Activated gamma-delta T cell treated with Interleukin-2 at 50 U/mL for 16 hours (primary cell): ENCODE data around the gene PDGFB.

Source experiments
- DNase-seq: peaks from one replicate; pipeline ENCODE4 v3.0.0-alpha.2; 2020

Gene PDGFB

GRCh38 chr22:39253435-39254070 is 8.8 kb upstream of the PDGFB start:
- DNase-seq, result no peak

- DNase-seq, result no peak
Observed at GRCh38 chr22:39252461-39253434, 8.0 kb upstream of the PDGFB start.

- DNase-seq, result no peak
Observed at GRCh38 chr22:39251762-39252460, 7.1 kb upstream of the PDGFB start.

- DNase-seq, result no peak
Observed at GRCh38 chr22:39250838-39251237, 6.1 kb upstream of the PDGFB start.

GRCh38 chr22:39250131-39250530 is 5.3 kb upstream of the PDGFB start:
- DNase-seq, result no peak

GRCh38 chr22:39249086-39249704 is 4.4 kb upstream of the PDGFB start:
- DNase-seq, result no peak

GRCh38 chr22:39248254-39248653 is 3.5 kb upstream of the PDGFB start:
- DNase-seq, result no peak

- no peak for DNase-seq
Observed at GRCh38 chr22:39247361-39247760, 2.6 kb upstream of the PDGFB start.

GRCh38 chr22:39246690-39247332 is 2.0 kb upstream of the PDGFB start:
- DNase-seq, result no peak

- no peak for DNase-seq
Observed at GRCh38 chr22:39246217-39246616, 1.4 kb upstream of the PDGFB start.

GRCh38 chr22:39245130-39246039 is 603 bp upstream of the PDGFB start:
- DNase-seq, result no peak

GRCh38 chr22:39244136-39244495 is 666 bp downstream of the PDGFB start:
- DNase-seq, result no peak

- no peak for DNase-seq
Observed at GRCh38 chr22:39243439-39244135, 1.2 kb downstream of the PDGFB start.

GRCh38 chr22:39242595-39243438 is 2.0 kb downstream of the PDGFB start:
- DNase-seq, result no peak

GRCh38 chr22:39241794-39242594 is 2.8 kb downstream of the PDGFB start:
- DNase-seq, result peak; percentile 66

GRCh38 chr22:39240831-39241793 is 3.7 kb downstream of the PDGFB start:
- DNase-seq, result no peak

- no peak for DNase-seq
Observed at GRCh38 chr22:39239561-39240423, 5.0 kb downstream of the PDGFB start.
